Body of pancreas (tissue), 4 donors: ENCODE measurements around the gene PRELID2. TPM values are rescaled to one million over a fixed set of nuclear protein-coding genes. Genes with fewer than 3 reads are reported as not detected.

Experiments
- ATAC-seq: fragments of 150-250 bp; one replicate; pipeline ENCODE4 v1.9.1; 2016
- DNase-seq, 4 donors: peaks; one replicate each; pipeline ENCODE4 v3.0.0-alpha.2; 2019
- H3K27ac ChIP-seq, 4 donors: fragments of 200-600 bp; sonication (generic); 1 replicate in 3 of 4; 2 replicates in 1 of 4; pipeline versions ENCODE4 v1.5.1 to v1.6.1; 2016 to 2019; ENCODE audit warnings: mild to moderate bottlenecking in 1 of 4, mixed read lengths in 1 of 4, moderate library complexity in 1 of 4
- H3K27me3 ChIP-seq, 2 donors: fragments of 200-600 bp; sonication (generic); one replicate each; pipeline ENCODE4 v1.6.0; 2016; ENCODE audit warnings: mild to moderate bottlenecking in 1 of 2
- H3K36me3 ChIP-seq, 2 donors: fragments of 200-600 bp; sonication (generic); replicated peaks in 1 of 2; 2 replicates each; pipeline ENCODE4 v1.5.1; 2016; ENCODE audit warnings: low read depth in 2 of 2; ENCODE audit not compliant: insufficient read depth in 1 of 2
- H3K4me1 ChIP-seq: fragments of 200-600 bp; sonication (generic); one replicate; pipeline ENCODE4 v1.6.0; 2016
- H3K4me3 ChIP-seq, 2 donors: fragments of 200-600 bp; sonication (generic); 1 replicate in 1 of 2; 2 replicates in 1 of 2; pipeline ENCODE4 v1.5.1; 2016 to 2019
- H3K9me3 ChIP-seq, 3 donors: fragments of 200-600 bp; sonication (generic); 1 replicate in 2 of 3; 2 replicates in 1 of 3; pipeline ENCODE4 v1.5.1; 2016
- POLR2A ChIP-seq, 3 donors: fragments of 450-650 bp; IDR thresholded peaks; one replicate each; pipeline ENCODE4 v1.6.1; 2016; ENCODE audit warnings: antibody characterized with exemption in 3 of 3, mild to moderate bottlenecking in 2 of 3
- WGBS, 2 donors: methylation state at CpG; one replicate each; pipeline ENCODE4 v1.1.5; 2017; 5-methylcytosine and 5-hydroxymethylcytosine counted together
- intact Hi-C: fragments of 100-400 bp; cut with DNase I; formaldehyde crosslinking; loops from one replicate; pipeline ENCODE4 v1.15.1; 2023
- total RNA-seq, 2 donors: library from RNA; depleted of rRNA; stranded (reverse); fragments of >200 nt; gene quantifications; one replicate each; pipeline ENCODE4 v1.1.0, GENCODE V29; 2016
- TF ChIP-seq, protein P1 (sequence below), 7 experiments: fragments of 450-650 bp in 4 of 7; fragments of 200-600 bp in 3 of 7; sonication (generic) in 3 of 7; IDR thresholded peaks; one replicate each; pipeline ENCODE4 v1.5.1; 2016 to 2019; ENCODE audit warnings: antibody characterized with exemption in 7 of 7

PRELID2 gene
- total RNA-seq, 2 donors from 2014 or later: 17.1 to 22.4 TPM

DNA sequence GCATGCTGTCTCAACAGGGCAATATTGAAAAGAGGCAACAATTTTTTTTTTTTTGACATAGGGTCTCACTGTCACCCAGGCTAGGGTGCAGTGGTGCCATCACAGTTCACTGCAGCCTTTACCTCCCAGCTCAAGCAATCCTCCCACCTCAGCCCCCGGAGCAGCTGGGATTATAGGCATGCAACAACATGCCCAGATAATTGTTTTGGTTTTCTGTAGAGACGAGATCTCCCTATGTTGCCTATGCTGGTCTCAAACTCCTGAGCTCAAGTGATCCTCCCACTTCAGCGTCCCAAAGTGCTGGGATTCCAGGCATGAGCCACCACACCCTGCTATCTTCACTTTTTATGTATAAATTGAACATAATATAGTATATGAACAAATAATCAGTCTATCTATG lies 47.6 kb downstream of the PRELID2 start:
- DNase-seq (no peak), ATAC-seq (no peak)
- no peak overlapping the region for H3K27ac ChIP-seq
- H3K27me3 ChIP-seq: no peaks in the 10 kb centered on the region
- H3K4me3 ChIP-seq: no peak overlapping the region
- no peaks in the 10 kb centered on the region for H3K4me1 ChIP-seq
- no peaks in the 10 kb centered on the region for H3K9me3 ChIP-seq
- H3K36me3 ChIP-seq: no peaks in the 10 kb centered on the region
- TF ChIP-seq, protein P1, sequence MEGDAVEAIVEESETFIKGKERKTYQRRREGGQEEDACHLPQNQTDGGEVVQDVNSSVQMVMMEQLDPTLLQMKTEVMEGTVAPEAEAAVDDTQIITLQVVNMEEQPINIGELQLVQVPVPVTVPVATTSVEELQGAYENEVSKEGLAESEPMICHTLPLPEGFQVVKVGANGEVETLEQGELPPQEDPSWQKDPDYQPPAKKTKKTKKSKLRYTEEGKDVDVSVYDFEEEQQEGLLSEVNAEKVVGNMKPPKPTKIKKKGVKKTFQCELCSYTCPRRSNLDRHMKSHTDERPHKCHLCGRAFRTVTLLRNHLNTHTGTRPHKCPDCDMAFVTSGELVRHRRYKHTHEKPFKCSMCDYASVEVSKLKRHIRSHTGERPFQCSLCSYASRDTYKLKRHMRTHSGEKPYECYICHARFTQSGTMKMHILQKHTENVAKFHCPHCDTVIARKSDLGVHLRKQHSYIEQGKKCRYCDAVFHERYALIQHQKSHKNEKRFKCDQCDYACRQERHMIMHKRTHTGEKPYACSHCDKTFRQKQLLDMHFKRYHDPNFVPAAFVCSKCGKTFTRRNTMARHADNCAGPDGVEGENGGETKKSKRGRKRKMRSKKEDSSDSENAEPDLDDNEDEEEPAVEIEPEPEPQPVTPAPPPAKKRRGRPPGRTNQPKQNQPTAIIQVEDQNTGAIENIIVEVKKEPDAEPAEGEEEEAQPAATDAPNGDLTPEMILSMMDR (IDR thresholded peaks at IDR 0.05): no peak
- no peak for TF ChIP-seq POLR2A (IDR thresholded peaks at IDR 0.05)
- intact Hi-C loops: no loop called here
- WGBS, 2 donors: 92 to 95% methylated on average over 3 of the region's 3 CpGs

GRCh38 chr5:145787001-145787400 lies 48.1 kb downstream of the PRELID2 start:
- no peaks in the 10 kb centered on the region for H3K4me1 ChIP-seq
- H3K27ac ChIP-seq: no peak overlapping the region
- TF ChIP-seq, protein P1 (IDR thresholded peaks at IDR 0.05): no peak
- no peak for TF ChIP-seq POLR2A (IDR thresholded peaks at IDR 0.05)
- ATAC-seq (no peak), DNase-seq (no peak)
- H3K4me3 ChIP-seq: no peak overlapping the region
- 73 to 76% methylated on average over 5 of the region's 5 CpGs for WGBS, 2 donors
- H3K27me3 ChIP-seq: no peaks in the 10 kb centered on the region
- intact Hi-C loops: no loop called here
- H3K36me3 ChIP-seq: no peaks in the 10 kb centered on the region
- no peaks in the 10 kb centered on the region for H3K9me3 ChIP-seq

GRCh38 chr5:145780982-145781381 lies 54.2 kb downstream of the PRELID2 start:
- Histone ChIP-seq H3K9me3 (no peaks in the 10 kb centered on the region), H3K36me3 (no peaks in the 10 kb centered on the region), H3K4me1 (no peaks in the 10 kb centered on the region), H3K27ac (no peak overlapping the region), H3K27me3 (no peaks in the 10 kb centered on the region), H3K4me3 (no peak overlapping the region)
- no peak for TF ChIP-seq POLR2A (IDR thresholded peaks at IDR 0.05)
- TF ChIP-seq, protein P1 (IDR thresholded peaks at IDR 0.05): no peak
- intact Hi-C loops: no loop called here
- DNase-seq (no peak), ATAC-seq (no peak)
- WGBS, 2 donors: 96% methylated on average over 2 of the region's 2 CpGs

- Histone ChIP-seq H3K27ac (no peak overlapping the region), H3K27me3 (no peaks in the 10 kb centered on the region), H3K4me1 (no peaks in the 10 kb centered on the region), H3K36me3 (no peaks in the 10 kb centered on the region), H3K4me3 (no peak overlapping the region), H3K9me3 (no peaks in the 10 kb centered on the region)
- TF ChIP-seq, protein P1 (IDR thresholded peaks at IDR 0.05): no peak
- no peak for TF ChIP-seq POLR2A (IDR thresholded peaks at IDR 0.05)
- 90 to 93% methylated on average over 12 of the region's 12 CpGs for WGBS, 2 donors
- intact Hi-C loops: no loop called here
- ATAC-seq (no peak), DNase-seq (no peak)
Measured at GRCh38 chr5:145778144-145778900, 56.8 kb downstream of the PRELID2 start.
